Psoas muscle (tissue), 8 donors: ENCODE measurements around the gene KMT2A. TPM values are rescaled to one million over a fixed set of nuclear protein-coding genes. Genes with fewer than 3 reads are reported as not detected.

ENCODE experiments used
- ATAC-seq, 4 donors: fragments of 200-7000 bp; cut with Tn5 transposase; one replicate each; pipeline ENCODE4 v1.9.1; 2020; ENCODE audit warnings: moderate library complexity in 3 of 4, mild to moderate bottlenecking in 2 of 4
- DNase-seq, 2 donors: peaks; one replicate each; pipeline ENCODE4 v3.0.0-alpha.2; 2020
- H3K27ac ChIP-seq: fragments of 200-600 bp; one replicate; pipeline ENCODE4 v1.8.0; 2022
- H3K27me3 ChIP-seq, 3 donors: fragments of 200-600 bp in 1 of 3; one replicate each; pipeline versions ENCODE4 v1.6.1 to v1.8.0; 2013 to 2022; ENCODE audit warnings: low read length in 2 of 3, mild to moderate bottlenecking in 2 of 3, moderate library complexity in 1 of 3; ENCODE audit not compliant: insufficient read depth in 3 of 3
- H3K36me3 ChIP-seq, 2 donors: fragments of 200-600 bp in 1 of 2; one replicate each; pipeline versions ENCODE4 v1.6.1 to v1.8.0; 2013 to 2022; ENCODE audit warnings: low read depth in 1 of 2, mild to moderate bottlenecking in 1 of 2, moderate library complexity in 1 of 2; ENCODE audit not compliant: insufficient read depth in 1 of 2
- H3K4me1 ChIP-seq: fragments of 200-600 bp; one replicate; pipeline ENCODE4 v1.8.0; 2022
- H3K4me3 ChIP-seq: fragments of 200-600 bp; one replicate; pipeline ENCODE4 v1.8.0; 2022; ENCODE audit warnings: mild to moderate bottlenecking
- H3K9me3 ChIP-seq: fragments of 200-600 bp; one replicate; pipeline ENCODE4 v1.8.0; 2022
- CTCF ChIP-seq: fragments of 200-600 bp; IDR thresholded peaks from one replicate; pipeline ENCODE4 v1.8.0; 2022; ENCODE audit warnings: antibody characterized with exemption
- WGBS, 3 donors: extraction: QIAGEN DNeasy Blood & Tissue Kit; methylation state at CpG; one replicate each; pipeline versions ENCODE4 v1.1.6 to v1.1.7; 2013; 5-methylcytosine and 5-hydroxymethylcytosine counted together
- intact Hi-C, 2 donors: fragments of 100-400 bp; cut with DNase I; formaldehyde crosslinking; loops; one replicate each; pipeline versions ENCODE4 v1.11.0 to v1.14.2; 2022
- polyA plus RNA-seq, 3 donors: library from polyadenylated mRNA; stranded (reverse); fragments of 200-250 nt; gene quantifications; one replicate each; pipeline ENCODE4 v1.2.3, GENCODE V29; 2013
- total RNA-seq, 4 donors: library from RNA; stranded (reverse); fragmentation: NEBNext Ultra II Directional in 2 of 4; extraction: Animal tissue kit (Norgen Biotek cat#: 25700) in 2 of 4; gene quantifications; one replicate each; pipeline versions ENCODE4 v1.2.1 to v1.2.4, GENCODE V29; 2021 to 2023
- donor health status: healthy with polysubstance abuse.
- donor health status: DM: no; HTN: no; CAD: no; lungs with moderate emphysema.
- donor health status: Bipolar disorder and iron deficiency.
- donor health status: healthy.
- donor health status: DM: yes; HTN: yes; CAD: no.
- donor health status: DM: no; HTN: no; CAD: no.
- donor health status: DM: no; HTN: no; CAD: no.
- donor health status: DM: yes; HTN: yes; CAD: no.

The KMT2A gene
- total and polyA plus RNA-seq, 7 donors: 3.1 to 27.3 (median 18.1) TPM

- WGBS, 3 donors: 2 to 4% (median 3%) methylated on average over 65 to 94 of the region's 94 CpGs
- intact Hi-C loops: loop anchor here (2.0 to 5.0 kb wide), 2 partner anchors 36 kb away; partner anchors contain the start of gene IFT46 (in 1 of the 2)
- peak within 1 kb of the TSS; percentile 80 for H3K27ac ChIP-seq
Measured at GRCh38 chr11:118530683-118531596, 94.6 kb downstream of the KMT2A start, which contains the start of gene TMEM25. TMEM25 (plus strand) TSS chr11:118531192; CDS start chr11:118531802, 610 bp downstream.

GRCh38 chr11:118531597-118532084 is 95.3 kb downstream of the KMT2A start:
- Histone ChIP-seq H3K9me3 (no peaks in the 10 kb centered on the region), H3K4me1 (peaks cover 9% of the 10 kb centered on the region), H3K27me3 (no peaks in the 10 kb centered on the region), H3K36me3 (peaks cover 0 to 5% of the 10 kb centered on the region in 2 donors), H3K27ac (peak overlapping the region; percentile 80), H3K4me3 (peak overlapping the region; percentile 91)
- 33 to 46% (median 42%) methylated on average over 12 of the region's 12 CpGs for WGBS, 3 donors
- DNase-seq (no peak), ATAC-seq (no peak)
- intact Hi-C loops: loop anchor here (2.0 to 5.0 kb wide), 2 partner anchors 35 to 36 kb away; partner anchors contain the start of gene IFT46 (in 1 of the 2)
- TF ChIP-seq CTCF: no peak

More at GRCh38 chr11:118530683-118531596, 94.6 kb downstream of the KMT2A start, which contains the start of gene TMEM25:
- ATAC-seq: peak; percentile 82 to 90 (median 84)
- no peaks in the 10 kb centered on the region for H3K9me3 ChIP-seq
- H3K27me3 ChIP-seq: no peaks in the 10 kb centered on the region
- peak; percentile 73 to 82 for DNase-seq
- peak within 1 kb of the TSS; percentile 91 for H3K4me3 ChIP-seq
- TF ChIP-seq CTCF: no peak
- H3K4me1 ChIP-seq: peaks cover 9% of the 10 kb centered on the region
- peaks cover 0 to 5% of the 10 kb centered on the region in 2 donors for H3K36me3 ChIP-seq

GRCh38 chr11:118532091-118532490 is 95.8 kb downstream of the KMT2A start:
- Histone ChIP-seq H3K4me3 (no peak overlapping the region), H3K36me3 (peaks cover 0 to 5% of the 10 kb centered on the region in 2 donors), H3K27me3 (no peaks in the 10 kb centered on the region), H3K4me1 (peaks cover 9% of the 10 kb centered on the region), H3K27ac (no peak overlapping the region), H3K9me3 (no peaks in the 10 kb centered on the region)
- ATAC-seq (no peak), DNase-seq (no peak)
- no peak for TF ChIP-seq CTCF
- WGBS, 3 donors: 66 to 81% (median 80%) methylated on average over 10 of the region's 10 CpGs
- intact Hi-C loops: loop anchor here in 1 of 2 donors (5.0 kb wide), 1 partner anchor 35 kb away; the partner anchor contains the start of gene IFT46

- WGBS, 3 donors: 80 to 89% (median 86%) methylated on average over 19 of the region's 19 CpGs
- peaks cover 0 to 5% of the 10 kb centered on the region in 2 donors for H3K36me3 ChIP-seq
- no peaks in the 10 kb centered on the region for H3K27me3 ChIP-seq
- no peak overlapping the region for H3K27ac ChIP-seq
- intact Hi-C loops: loop anchor here in 1 of 2 donors (5.0 kb wide), 1 partner anchor 34 kb away; the partner anchor contains the start of gene IFT46
- ATAC-seq: no peak
- no peak for TF ChIP-seq CTCF
- DNase-seq: no peak
- H3K4me3 ChIP-seq: no peak overlapping the region
- no peaks in the 10 kb centered on the region for H3K9me3 ChIP-seq
- H3K4me1 ChIP-seq: peaks cover 9% of the 10 kb centered on the region
Measured at GRCh38 chr11:118532852-118533768, 96.8 kb downstream of the KMT2A start.
